ENCODE measurements around the gene KIF23.

Gene KIF23

DNA sequence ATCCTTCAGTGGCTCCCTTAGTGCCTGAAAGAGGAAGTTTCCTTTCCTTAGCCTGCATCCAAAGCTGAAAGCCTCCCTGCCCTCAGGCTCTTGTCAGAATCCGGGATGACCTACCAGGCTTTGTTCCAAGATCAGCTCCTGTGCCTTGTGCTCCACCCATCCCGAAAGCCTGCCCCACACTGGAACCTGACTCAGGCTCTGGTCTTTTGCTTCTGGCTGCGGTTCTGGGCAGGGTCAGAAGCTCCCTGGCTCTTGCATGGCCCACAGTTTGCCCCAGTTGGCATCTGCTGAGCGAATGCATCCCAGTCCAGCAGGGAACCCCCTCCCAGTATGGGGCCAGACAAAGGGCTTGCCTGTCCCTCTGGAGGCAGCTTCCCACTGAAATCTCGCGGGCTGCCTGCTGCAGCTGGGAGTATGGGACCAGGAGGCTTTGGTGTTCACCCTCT lies 25.9 kb upstream of the KIF23 start:
- Histone ChIP-seq H3K79me2 (ENCODE audit: insufficient read depth, low read length) (no peaks in the 10 kb centered on the region), H3K27me3 (ENCODE audit: insufficient read depth, low read length, poor library complexity) (no peaks in the 10 kb centered on the region), H3K4me1 (ENCODE audit: insufficient read depth, low read length) (no peaks in the 10 kb centered on the region), H2AFZ (ENCODE audit: low read depth, low read length) (no peak overlapping the region), H4K20me1 (ENCODE audit: insufficient read depth, low read length) (no peaks in the 10 kb centered on the region), H3K4me3 (ENCODE audit: low read depth in 1 of 2, low read length in 2 of 2) (no peak overlapping the region), H3K27ac (ENCODE audit: low read length) (no peak overlapping the region), H3K9ac (ENCODE audit: low read depth, low read length) (no peak overlapping the region), H3K36me3 (ENCODE audit: insufficient read depth, low read length) (no peaks in the 10 kb centered on the region), H3K9me3 (ENCODE audit: insufficient read depth, low read length, severe bottlenecking) (no peaks in the 10 kb centered on the region), H3K4me2 (ENCODE audit: insufficient read depth, low read length) (no peak overlapping the region)
- DNase-seq (no peak), ATAC-seq (ENCODE audit: insufficient read depth, low read depth) (no peak)
- TF ChIP-seq EZH2 (IDR thresholded peaks at IDR 0.05; ENCODE audit: borderline replicate concordance, low read depth, low read length, severe bottlenecking), result no peak
- TF ChIP-seq, protein P1, sequence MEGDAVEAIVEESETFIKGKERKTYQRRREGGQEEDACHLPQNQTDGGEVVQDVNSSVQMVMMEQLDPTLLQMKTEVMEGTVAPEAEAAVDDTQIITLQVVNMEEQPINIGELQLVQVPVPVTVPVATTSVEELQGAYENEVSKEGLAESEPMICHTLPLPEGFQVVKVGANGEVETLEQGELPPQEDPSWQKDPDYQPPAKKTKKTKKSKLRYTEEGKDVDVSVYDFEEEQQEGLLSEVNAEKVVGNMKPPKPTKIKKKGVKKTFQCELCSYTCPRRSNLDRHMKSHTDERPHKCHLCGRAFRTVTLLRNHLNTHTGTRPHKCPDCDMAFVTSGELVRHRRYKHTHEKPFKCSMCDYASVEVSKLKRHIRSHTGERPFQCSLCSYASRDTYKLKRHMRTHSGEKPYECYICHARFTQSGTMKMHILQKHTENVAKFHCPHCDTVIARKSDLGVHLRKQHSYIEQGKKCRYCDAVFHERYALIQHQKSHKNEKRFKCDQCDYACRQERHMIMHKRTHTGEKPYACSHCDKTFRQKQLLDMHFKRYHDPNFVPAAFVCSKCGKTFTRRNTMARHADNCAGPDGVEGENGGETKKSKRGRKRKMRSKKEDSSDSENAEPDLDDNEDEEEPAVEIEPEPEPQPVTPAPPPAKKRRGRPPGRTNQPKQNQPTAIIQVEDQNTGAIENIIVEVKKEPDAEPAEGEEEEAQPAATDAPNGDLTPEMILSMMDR (IDR thresholded peaks at IDR 0.05; ENCODE audit: borderline replicate concordance, extremely low read depth, low read length, poor library complexity, severe bottlenecking), result no peak

DNA sequence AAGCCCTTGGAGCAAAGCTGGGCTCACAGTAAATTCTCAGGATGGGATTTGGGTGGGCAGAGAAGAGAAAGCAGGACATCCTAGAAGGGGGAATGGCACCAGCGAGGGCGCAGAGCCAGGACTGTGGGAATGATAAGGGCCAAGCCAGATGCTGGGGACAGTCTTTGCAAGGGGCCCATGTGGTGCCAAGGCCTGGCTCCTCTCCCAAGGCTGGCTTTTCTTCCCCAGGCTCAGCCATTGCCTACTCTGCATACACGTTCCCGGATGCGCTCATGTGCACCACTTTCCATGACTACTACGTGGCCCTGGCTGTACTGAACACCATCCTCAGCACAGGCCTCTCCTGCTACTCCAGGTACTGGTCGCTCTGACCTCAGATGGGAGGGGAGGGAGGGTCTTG lies 24.7 kb upstream of the KIF23 start:
- ATAC-seq (ENCODE audit: insufficient read depth, low read depth), result no peak
- H4K20me1 ChIP-seq (ENCODE audit: insufficient read depth, low read length), result no peaks in the 10 kb centered on the region

DNA sequence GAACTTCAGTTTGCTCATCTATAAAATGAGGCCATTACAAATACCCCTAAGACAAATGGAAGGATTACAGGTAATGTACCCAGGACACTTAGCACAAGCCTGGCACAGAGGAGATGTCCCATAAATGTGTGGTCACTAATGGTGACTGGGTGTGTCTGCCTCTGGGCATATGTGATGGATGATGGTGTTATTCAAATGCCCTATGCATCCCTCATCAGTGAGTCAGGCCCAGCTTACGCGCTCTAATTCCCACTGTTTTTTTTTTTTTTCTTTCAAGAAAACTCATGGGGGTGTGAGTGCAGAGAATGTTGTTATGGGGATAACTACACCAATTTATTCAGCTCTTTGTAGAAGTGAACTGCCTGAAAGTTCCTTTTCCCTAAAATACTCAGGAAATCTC lies 23.6 kb upstream of the KIF23 start:
- Histone ChIP-seq H3K79me2 (ENCODE audit: insufficient read depth, low read length) (no peaks in the 10 kb centered on the region), H3K4me3 (ENCODE audit: low read depth in 1 of 2, low read length in 2 of 2) (no peak overlapping the region), H4K20me1 (ENCODE audit: insufficient read depth, low read length) (0 out of 2 replicates have a peak, but pooled peaks cover 2% of the 10 kb centered on the region), H3K4me1 (ENCODE audit: insufficient read depth, low read length) (peaks cover 6% of the 10 kb centered on the region), H3K9me3 (ENCODE audit: insufficient read depth, low read length, severe bottlenecking) (no peaks in the 10 kb centered on the region), H2AFZ (ENCODE audit: low read depth, low read length) (no peak overlapping the region), H3K27me3 (ENCODE audit: insufficient read depth, low read length, poor library complexity) (peaks cover 3% of the 10 kb centered on the region), H3K9ac (ENCODE audit: low read depth, low read length) (no peak overlapping the region), H3K36me3 (ENCODE audit: insufficient read depth, low read length) (no peaks in the 10 kb centered on the region), H3K27ac (ENCODE audit: low read length) (no peak overlapping the region), H3K4me2 (ENCODE audit: insufficient read depth, low read length) (no peak overlapping the region)
- ATAC-seq (ENCODE audit: insufficient read depth, low read depth) (no peak), DNase-seq (no peak)
- TF ChIP-seq, protein P1 (IDR thresholded peaks at IDR 0.05; ENCODE audit: borderline replicate concordance, extremely low read depth, low read length, poor library complexity, severe bottlenecking), result no peak
- TF ChIP-seq EZH2 (IDR thresholded peaks at IDR 0.05; ENCODE audit: borderline replicate concordance, low read depth, low read length, severe bottlenecking), result no peak

More for the DNA sequence above, 24.7 kb upstream of the KIF23 start:
- Histone ChIP-seq H3K9me3 (ENCODE audit: insufficient read depth, low read length, severe bottlenecking) (no peaks in the 10 kb centered on the region), H3K27me3 (ENCODE audit: insufficient read depth, low read length, poor library complexity) (peaks cover 2% of the 10 kb centered on the region), H3K4me2 (ENCODE audit: insufficient read depth, low read length) (no peak overlapping the region), H3K9ac (ENCODE audit: low read depth, low read length) (no peak overlapping the region), H3K36me3 (ENCODE audit: insufficient read depth, low read length) (no peaks in the 10 kb centered on the region), H3K79me2 (ENCODE audit: insufficient read depth, low read length) (no peaks in the 10 kb centered on the region), H3K27ac (ENCODE audit: low read length) (no peak overlapping the region), H3K4me1 (ENCODE audit: insufficient read depth, low read length) (peaks cover 2% of the 10 kb centered on the region), H2AFZ (ENCODE audit: low read depth, low read length) (no peak overlapping the region), H3K4me3 (ENCODE audit: low read depth in 1 of 2, low read length in 2 of 2) (no peak overlapping the region)
- no peak for DNase-seq
- TF ChIP-seq, protein P1 (IDR thresholded peaks at IDR 0.05; ENCODE audit: borderline replicate concordance, extremely low read depth, low read length, poor library complexity, severe bottlenecking), result no peak
- no peak for TF ChIP-seq EZH2 (IDR thresholded peaks at IDR 0.05; ENCODE audit: borderline replicate concordance, low read depth, low read length, severe bottlenecking)
